ENCODE measurements around the gene MYH15. TPM values are rescaled to one million over a fixed set of nuclear protein-coding genes. Genes with fewer than 3 reads are reported as not detected.

MYH15 gene
- total and polyA plus RNA-seq, 2 experiments from 2014 or later = 1.5 TPM

DNA sequence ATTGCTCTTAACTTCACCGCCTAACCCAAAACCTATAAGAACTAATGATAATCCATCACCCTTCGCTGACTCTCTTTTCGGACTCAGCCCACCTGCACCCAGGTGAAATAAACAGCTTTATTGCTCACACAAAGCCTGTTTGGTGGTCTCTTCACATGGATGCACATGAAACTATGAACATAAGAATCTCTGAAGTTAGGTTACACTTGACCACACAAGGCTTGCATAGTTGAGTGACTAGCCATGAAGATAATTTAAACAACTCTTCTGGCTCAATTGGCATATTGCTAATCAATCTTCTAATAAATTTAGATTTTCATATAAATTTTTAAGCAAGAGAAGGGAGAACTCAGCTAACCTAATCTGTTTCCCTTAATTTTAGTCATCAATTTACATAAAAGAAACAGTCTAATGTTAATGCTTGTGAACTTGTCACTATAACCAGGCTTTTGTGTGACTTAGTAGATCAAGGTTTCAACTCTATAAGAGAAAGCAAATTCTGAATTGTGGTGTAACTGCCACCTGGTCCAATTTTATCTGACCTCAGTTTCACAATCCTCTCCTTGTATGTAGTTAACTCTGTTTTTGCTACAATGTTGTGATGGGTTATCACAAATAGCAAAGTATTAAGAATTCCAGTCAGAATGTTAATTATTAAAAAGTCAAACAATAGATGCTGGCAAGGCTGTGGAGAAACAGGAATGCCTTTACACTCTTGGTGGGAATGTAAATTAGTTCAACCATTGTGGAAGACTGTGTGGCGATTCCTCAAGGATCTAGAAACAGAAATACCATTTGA lies 132.0 kb downstream of the MYH15 start:
- H3K9me2 ChIP-seq (replicated peaks; ENCODE audit: insufficient read depth) = no peaks in the 10 kb centered on the region
- H3K4me1 ChIP-seq (ENCODE audit: insufficient read depth) = no peaks in the 10 kb centered on the region
- no peak for DNase-seq (ENCODE audit: low spot score)
- H3K4me2 ChIP-seq = no peak overlapping the region
- H3K27me3 ChIP-seq = no peaks in the 10 kb centered on the region
- no peaks in the 10 kb centered on the region for H3K9me3 ChIP-seq (ENCODE audit: low read depth)
- no peak for TF ChIP-seq EZH2 (IDR thresholded peaks at IDR 0.05; ENCODE audit: borderline replicate concordance)
- TF ChIP-seq, protein P1, sequence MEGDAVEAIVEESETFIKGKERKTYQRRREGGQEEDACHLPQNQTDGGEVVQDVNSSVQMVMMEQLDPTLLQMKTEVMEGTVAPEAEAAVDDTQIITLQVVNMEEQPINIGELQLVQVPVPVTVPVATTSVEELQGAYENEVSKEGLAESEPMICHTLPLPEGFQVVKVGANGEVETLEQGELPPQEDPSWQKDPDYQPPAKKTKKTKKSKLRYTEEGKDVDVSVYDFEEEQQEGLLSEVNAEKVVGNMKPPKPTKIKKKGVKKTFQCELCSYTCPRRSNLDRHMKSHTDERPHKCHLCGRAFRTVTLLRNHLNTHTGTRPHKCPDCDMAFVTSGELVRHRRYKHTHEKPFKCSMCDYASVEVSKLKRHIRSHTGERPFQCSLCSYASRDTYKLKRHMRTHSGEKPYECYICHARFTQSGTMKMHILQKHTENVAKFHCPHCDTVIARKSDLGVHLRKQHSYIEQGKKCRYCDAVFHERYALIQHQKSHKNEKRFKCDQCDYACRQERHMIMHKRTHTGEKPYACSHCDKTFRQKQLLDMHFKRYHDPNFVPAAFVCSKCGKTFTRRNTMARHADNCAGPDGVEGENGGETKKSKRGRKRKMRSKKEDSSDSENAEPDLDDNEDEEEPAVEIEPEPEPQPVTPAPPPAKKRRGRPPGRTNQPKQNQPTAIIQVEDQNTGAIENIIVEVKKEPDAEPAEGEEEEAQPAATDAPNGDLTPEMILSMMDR (IDR thresholded peaks at IDR 0.05; ENCODE audit: poor library complexity) = no peak
- no peak for TF ChIP-seq EZH2phosphoT487 (IDR thresholded peaks at IDR 0.05; ENCODE audit: low read depth, severe bottlenecking, unreplicated experiment)
- no peak overlapping the region for H3K4me3 ChIP-seq
- no peaks in the 10 kb centered on the region for H4K20me1 ChIP-seq (ENCODE audit: insufficient read depth, poor library complexity, severe bottlenecking)
- no peaks in the 10 kb centered on the region for H3K79me2 ChIP-seq
- no peaks in the 10 kb centered on the region for H3K36me3 ChIP-seq (replicated peaks; ENCODE audit: insufficient read depth, low read depth)
- 94% methylated on average over 4 of the region's 4 CpGs for WGBS (ENCODE audit: low lambda C conversion rate, missing lambda C conversion rate)
- no peak overlapping the region for H2AFZ ChIP-seq
- H3K27ac ChIP-seq = no peak overlapping the region

DNA sequence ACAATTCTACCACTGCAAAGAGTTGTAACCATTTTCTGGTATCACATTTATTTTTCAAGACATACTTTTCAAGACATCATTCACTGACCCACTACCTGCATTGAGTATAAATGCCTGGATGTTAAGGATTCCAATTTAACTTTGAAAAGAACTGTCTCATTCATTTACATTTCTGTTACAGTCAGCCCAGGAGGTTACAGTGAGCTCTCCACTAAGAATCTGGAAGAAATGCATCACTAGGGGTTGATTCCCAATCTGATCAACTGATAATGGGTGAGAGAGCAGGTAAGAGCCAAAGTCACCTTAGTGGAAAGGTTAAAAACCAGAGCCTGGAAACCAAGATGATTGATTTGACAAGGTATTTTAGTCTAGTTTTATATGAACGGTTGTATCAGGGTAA lies 133.0 kb downstream of the MYH15 start:
- DNase-seq (ENCODE audit: low spot score) = no peak
- 84% methylated on average over 1 of the region's 1 CpG for WGBS (ENCODE audit: low lambda C conversion rate, missing lambda C conversion rate)
- Histone ChIP-seq H3K9me3 (ENCODE audit: low read depth) (no peaks in the 10 kb centered on the region), H3K79me2 (no peaks in the 10 kb centered on the region), H3K9me2 (replicated peaks; ENCODE audit: insufficient read depth) (no peaks in the 10 kb centered on the region), H4K20me1 (ENCODE audit: insufficient read depth, poor library complexity, severe bottlenecking) (no peaks in the 10 kb centered on the region), H3K27ac (no peak overlapping the region), H3K4me2 (no peak overlapping the region), H2AFZ (no peak overlapping the region), H3K4me1 (ENCODE audit: insufficient read depth) (no peaks in the 10 kb centered on the region), H3K36me3 (replicated peaks; ENCODE audit: insufficient read depth, low read depth) (no peaks in the 10 kb centered on the region), H3K27me3 (no peaks in the 10 kb centered on the region), H3K4me3 (no peak overlapping the region)
- no peak for TF ChIP-seq EZH2phosphoT487 (IDR thresholded peaks at IDR 0.05; ENCODE audit: low read depth, severe bottlenecking, unreplicated experiment)
- TF ChIP-seq, protein P1 (IDR thresholded peaks at IDR 0.05; ENCODE audit: poor library complexity) = no peak
- no peak for TF ChIP-seq EZH2 (IDR thresholded peaks at IDR 0.05; ENCODE audit: borderline replicate concordance)

DNA sequence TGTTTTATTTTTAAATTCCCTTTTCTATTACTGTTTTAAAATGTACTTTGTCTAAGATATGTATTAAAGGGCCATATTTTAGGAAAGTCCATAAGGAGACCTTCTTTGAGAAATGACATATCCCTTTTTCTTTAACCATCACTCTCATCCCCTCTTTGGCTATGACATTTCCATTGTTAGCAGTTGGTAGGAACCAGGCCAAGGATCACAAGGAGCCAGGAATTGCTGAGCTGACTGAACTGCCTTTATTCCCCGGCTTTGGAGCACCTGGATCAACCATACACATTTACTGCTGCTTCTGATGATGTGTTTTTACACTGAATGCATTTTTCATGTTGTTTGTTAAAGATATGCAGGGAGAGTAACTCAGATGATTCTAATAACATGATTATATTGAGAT lies 134.4 kb downstream of the MYH15 start:
- DNase-seq (ENCODE audit: low spot score) = no peak
- no peak overlapping the region for H3K4me3 ChIP-seq
- H2AFZ ChIP-seq = no peak overlapping the region
- H3K9me2 ChIP-seq (replicated peaks; ENCODE audit: insufficient read depth) = no peaks in the 10 kb centered on the region
- no peaks in the 10 kb centered on the region for H3K9me3 ChIP-seq (ENCODE audit: low read depth)
- no peaks in the 10 kb centered on the region for H3K79me2 ChIP-seq
- H3K27me3 ChIP-seq = no peaks in the 10 kb centered on the region
- H3K4me1 ChIP-seq (ENCODE audit: insufficient read depth) = no peaks in the 10 kb centered on the region
- no peaks in the 10 kb centered on the region for H3K36me3 ChIP-seq (replicated peaks; ENCODE audit: insufficient read depth, low read depth)
- H4K20me1 ChIP-seq (ENCODE audit: insufficient read depth, poor library complexity, severe bottlenecking) = no peaks in the 10 kb centered on the region
- TF ChIP-seq EZH2 (IDR thresholded peaks at IDR 0.05; ENCODE audit: borderline replicate concordance) (no peak), EZH2phosphoT487 (IDR thresholded peaks at IDR 0.05; ENCODE audit: low read depth, severe bottlenecking, unreplicated experiment) (no peak)
- TF ChIP-seq, protein P1 (IDR thresholded peaks at IDR 0.05; ENCODE audit: poor library complexity) = no peak
- H3K4me2 ChIP-seq = no peak overlapping the region
- WGBS (ENCODE audit: low lambda C conversion rate, missing lambda C conversion rate) = 0% methylated on average over 1 of the region's 1 CpG
- no peak overlapping the region for H3K27ac ChIP-seq

Data from hepatocyte (in vitro differentiated cells).